Right renal pelvis (tissue), 4 donors: ENCODE measurements around the gene CD81. TPM values are rescaled to one million over a fixed set of nuclear protein-coding genes. Genes with fewer than 3 reads are reported as not detected.

Experiments used
- DNase-seq, 4 donors: peaks; one replicate each; pipeline ENCODE4 v3.0.0-alpha.2; 2013; ENCODE audit warnings: low read depth in 4 of 4, low spot score in 3 of 4, missing footprints in 1 of 4
- polyA plus RNA-seq, 4 donors: library from polyadenylated mRNA; unstranded; fragments of 120-200 nt; gene quantifications; one replicate each; pipeline ENCODE4 v1.2.1, GENCODE V29; 2013; ENCODE audit not compliant: insufficient read length in 4 of 4

The CD81 gene
- polyA plus RNA-seq, 4 donors, result 647 to 670 (median 656) TPM

GRCh38 chr11:2374456-2375201, 2.5 kb upstream of the CD81 start:
- DNase-seq, result no peak

GRCh38 chr11:2375341-2375853, 1.7 kb upstream of the CD81 start:
- DNase-seq, result no peak

- DNase-seq, result peak in 1 of 4 donors; percentile 50
Observed at GRCh38 chr11:2375964-2376551, 1.1 kb upstream of the CD81 start.

- DNase-seq, result peak in 2 of 4 donors; percentile 59 to 65
Observed at GRCh38 chr11:2377511-2378443, 667 bp downstream of the CD81 start.

- peak in 1 of 4 donors; percentile 39 for DNase-seq
Observed at GRCh38 chr11:2378527-2379210, 1.6 kb downstream of the CD81 start.

GRCh38 chr11:2379466-2380174, 2.5 kb downstream of the CD81 start:
- no peak for DNase-seq

GRCh38 chr11:2380396-2380795, 3.3 kb downstream of the CD81 start:
- no peak for DNase-seq

- DNase-seq, result no peak
Observed at GRCh38 chr11:2380807-2381350, 3.8 kb downstream of the CD81 start.

GRCh38 chr11:2381494-2382128, 4.5 kb downstream of the CD81 start:
- no peak for DNase-seq

GRCh38 chr11:2382129-2382517, 5.0 kb downstream of the CD81 start:
- DNase-seq, result no peak

- no peak for DNase-seq
Observed at GRCh38 chr11:2382936-2383851, 6.1 kb downstream of the CD81 start.

GRCh38 chr11:2383852-2384804, 7.0 kb downstream of the CD81 start:
- DNase-seq, result no peak

GRCh38 chr11:2385156-2386151, 8.3 kb downstream of the CD81 start:
- no peak for DNase-seq

- DNase-seq, result no peak
Observed at GRCh38 chr11:2386591-2386990, 9.5 kb downstream of the CD81 start.

GRCh38 chr11:2387266-2387987, 10.3 kb downstream of the CD81 start:
- no peak for DNase-seq
